ENCODE data around the gene AKNAD1. TPM values are rescaled to one million over a fixed set of nuclear protein-coding genes. Genes with fewer than 3 reads are reported as not detected.

The AKNAD1 gene
- total and polyA plus RNA-seq, 2 of the 4 experiments (the other 2 are of a cell fraction) = 0.07 to 0.18 TPM

DNA sequence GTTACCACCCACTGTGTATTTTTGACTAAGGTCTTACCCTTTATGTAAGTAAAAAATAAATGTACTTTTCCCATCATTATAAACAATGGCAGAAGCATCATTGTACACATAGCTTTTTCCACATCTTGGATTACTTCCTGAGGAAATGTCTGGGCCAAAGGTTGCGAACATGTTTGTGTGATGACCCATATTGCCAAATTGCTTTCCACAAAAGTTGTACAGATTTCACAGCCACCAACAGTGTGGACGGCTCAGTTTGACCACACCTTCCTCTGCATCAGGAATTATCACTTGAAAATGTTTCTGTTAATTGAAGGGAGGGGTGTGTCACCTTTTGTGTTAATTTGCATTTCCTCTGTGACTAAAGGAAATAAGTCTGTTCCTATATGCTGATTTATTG, 25.7 kb downstream of the AKNAD1 start:
- Histone ChIP-seq H3K4ac (ENCODE audit: low read depth, low read length) (peak overlapping the region; percentile 0; the same call in 1 of the 2 replicates), H4K8ac (ENCODE audit: low read depth in 2 of 2, low read length in 2 of 2) (peak overlapping the region in 1 of 2 experiments; percentile 46; a peak in 1 of 4 replicates), H3K36me3 (ENCODE audit: control insufficient read depth, insufficient read depth, low read length) (no peaks in the 10 kb centered on the region), H3K27ac (ENCODE audit: insufficient read depth, low read length) (0 out of 2 replicates have a peak overlapping the region, but pooled peaks have one; percentile 10), H3K56ac (ENCODE audit: extremely low read depth, insufficient read depth, low read length) (no peak overlapping the region), H3K4me1 (ENCODE audit: control insufficient read depth, insufficient read depth, low read length) (peaks cover 18% of the 10 kb centered on the region), H3K4me3 (ENCODE audit: insufficient read depth, low read depth, low read length) (no peak overlapping the region), H4K5ac (ENCODE audit: low read depth, low read length) (no peak overlapping the region), H4K20me1 (ENCODE audit: insufficient read depth, low read length) (no peaks in the 10 kb centered on the region), H3K9me1 (ENCODE audit: insufficient read depth, low read length) (peaks cover 12% of the 10 kb centered on the region; the same call in 1 of the 2 replicates), H2AK9ac (replicated peaks; ENCODE audit: low read depth, low read length, poor library complexity) (no peak overlapping the region), H2AFZ (replicated peaks; ENCODE audit: low read length, poor library complexity) (no peak overlapping the region), H3K18ac (ENCODE audit: low read depth, low read length) (peak overlapping the region; percentile 4; the same call in 1 of the 2 replicates), H2BK15ac (ENCODE audit: low read depth, low read length) (no peak overlapping the region), H3K9ac (ENCODE audit: low read depth, low read length) (no peak overlapping the region), H3K23ac (ENCODE audit: low read depth, low read length) (no peak overlapping the region; the same call in 1 of the 2 replicates), H3K27me3 (ENCODE audit: control insufficient read depth, insufficient read depth, low read length) (no peaks in the 10 kb centered on the region), H3K4me2 (ENCODE audit: low read depth, low read length) (peak overlapping the region; percentile 16), H4K91ac (ENCODE audit: insufficient read depth, low read depth, low read length) (no peak overlapping the region), H3K14ac (replicated peaks; ENCODE audit: low read depth, low read length) (no peak overlapping the region), H3K9me3 (ENCODE audit: control insufficient read depth, insufficient read depth, low read length) (no peaks in the 10 kb centered on the region), H2BK120ac (ENCODE audit: low read depth, low read length) (peak overlapping the region; percentile 94; the same call in 1 of the 2 replicates), H2BK5ac (ENCODE audit: low read depth, low read length, poor library complexity, severe bottlenecking) (peak overlapping the region; percentile 92), H2AK5ac (ENCODE audit: low read depth, low read length) (no peak overlapping the region), H3K79me1 (ENCODE audit: low read depth in 1 of 2, low read length in 2 of 2) (peaks cover 0 to 4% of the 10 kb centered on the region in 2 experiments; a peak in 1 of 4 replicates), H2BK20ac (ENCODE audit: low read depth, low read length) (peak overlapping the region; percentile 35; the same call in 1 of the 2 replicates)
- intact Hi-C loops (cut with micrococcal nuclease) = no loop called here
- CTCF ChIA-PET = interaction anchor here (0.9 to 1.2 kb wide), 3 partner anchors 13 to 181 kb away, joined by 3 to 4 read pairs (median 3); no protein-coding TSS in a partner anchor
- in situ Hi-C loops (cut with MboI; ENCODE audit: low sequenced_read_pairs) = loop anchor here (5.0 kb wide), 1 partner anchor 61 kb away; no protein-coding TSS in a partner anchor
- DNase-seq (peak; percentile 89), ATAC-seq (ENCODE audit: low read depth) (peak; percentile 22)
- dilution Hi-C loops (cut with HindIII; ENCODE audit: low sequenced_read_pairs, unreplicated experiment) = no loop called here
- BruUV-seq (replicated peaks) = no TSS peak
- TF ChIP-seq CEBPB (IDR thresholded peaks at IDR 0.05; ENCODE audit: low read depth, low read length) (peak; percentile 89), FOS (IDR thresholded peaks at IDR 0.05; ENCODE audit: low read depth, low read length) (peak; percentile 58; the same call in 1 of the 2 replicates), MXI1 (IDR thresholded peaks at IDR 0.05; ENCODE audit: borderline replicate concordance, low read depth, low read length) (no peak), SMC3 (IDR thresholded peaks at IDR 0.05; ENCODE audit: low read depth, low read length) (no peak)
- TF ChIP-seq, protein P1, sequence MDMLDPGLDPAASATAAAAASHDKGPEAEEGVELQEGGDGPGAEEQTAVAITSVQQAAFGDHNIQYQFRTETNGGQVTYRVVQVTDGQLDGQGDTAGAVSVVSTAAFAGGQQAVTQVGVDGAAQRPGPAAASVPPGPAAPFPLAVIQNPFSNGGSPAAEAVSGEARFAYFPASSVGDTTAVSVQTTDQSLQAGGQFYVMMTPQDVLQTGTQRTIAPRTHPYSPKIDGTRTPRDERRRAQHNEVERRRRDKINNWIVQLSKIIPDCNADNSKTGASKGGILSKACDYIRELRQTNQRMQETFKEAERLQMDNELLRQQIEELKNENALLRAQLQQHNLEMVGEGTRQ (IDR thresholded peaks at IDR 0.05; ENCODE audit: low read depth, low read length) = no peak
- POLR2A ChIA-PET (ENCODE audit: unreplicated experiment) = interaction anchor here (1.2 kb wide), 1 partner anchor 15 kb away, joined by 3 read pairs; no protein-coding TSS in a partner anchor
- no CpG with 5 or more reads among the region's 2 CpGs for WGBS, 2 experiments (ENCODE audit: extremely low coverage in 2 of 2, insufficient read length in 1 of 2)

Data from IMR-90 (cell line).